ENCODE results near the gene SERPINI2. TPM values are rescaled to one million over a fixed set of nuclear protein-coding genes. Genes with fewer than 3 reads are reported as not detected.
A peak's percentile ranks its signal among the peaks of the same experiment; 100 is the strongest.

The SERPINI2 gene
- total and polyA plus RNA-seq, 2 of the 8 experiments (the other 6 are each of a cell fraction or from before 2014, with no cell fraction given) = 0.26 TPM; not detected in 1

DNA sequence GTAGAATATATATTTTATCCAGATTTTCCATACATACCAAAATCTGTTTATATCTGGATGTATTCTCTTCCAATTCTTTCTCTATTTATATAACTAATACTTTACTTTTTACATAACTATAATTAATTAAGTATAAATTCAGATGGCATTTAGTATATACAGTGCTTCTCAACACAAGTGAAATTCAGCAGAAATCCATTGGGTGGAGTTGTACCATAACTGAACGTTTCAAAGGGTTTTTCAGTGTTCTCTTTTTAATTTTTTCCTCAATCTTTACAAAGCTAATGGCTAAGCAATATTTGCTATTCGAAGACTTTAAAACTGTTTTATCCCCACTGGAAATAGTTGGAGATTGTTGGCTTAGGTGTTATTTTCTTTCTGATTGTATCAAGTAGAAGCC lies 79.8 kb downstream of the SERPINI2 start:
- no peak overlapping the region for H3K4me3 ChIP-seq (ENCODE audit: extremely low read depth in 1 of 4, insufficient read depth in 2 of 4, low read depth in 3 of 4, low read length in 4 of 4)
- no peaks in the 10 kb centered on the region for H3K36me3 ChIP-seq (ENCODE audit: control insufficient read depth in 2 of 4, insufficient read depth in 4 of 4, low read length in 3 of 4)
- no peak overlapping the region for H3K4me2 ChIP-seq (ENCODE audit: insufficient read depth in 1 of 2, low read depth in 2 of 2, low read length in 2 of 2)
- FAIRE-seq = no peak
- no peak overlapping the region for H3K14ac ChIP-seq (ENCODE audit: insufficient read length)
- DNase-seq (ENCODE audit: low read depth in 1 of 2, low spot score in 2 of 2) = no peak
- no peaks in the 10 kb centered on the region for H3K9me3 ChIP-seq (ENCODE audit: insufficient read depth in 2 of 2, low read depth in 1 of 2, low read length in 1 of 2)
- no peak overlapping the region for H3K56ac ChIP-seq (replicated peaks; ENCODE audit: insufficient read length, low read depth, low read length)
- TF ChIP-seq RAD21 (IDR thresholded peaks at IDR 0.05 in 1 of 2, conservative IDR thresholded peaks at IDR 0.05 in 1 of 2; ENCODE audit: low read depth in 2 of 2, low read length in 2 of 2) (peak; percentile 27 to 45), JUND (IDR thresholded peaks at IDR 0.05; ENCODE audit: low read length) (no peak)
- no peak overlapping the region for H2AK5ac ChIP-seq (ENCODE audit: low read depth, low read length)
- H4K20me1 ChIP-seq (replicated peaks in 1 of 2; ENCODE audit: control insufficient read depth in 1 of 2, insufficient read depth in 2 of 2, low read length in 2 of 2) = no peaks in the 10 kb centered on the region
- no peak overlapping the region for H4K5ac ChIP-seq (ENCODE audit: insufficient read length, low read depth, low read length)
- no peak overlapping the region for H2BK20ac ChIP-seq (ENCODE audit: low read length)
- no peak overlapping the region for H2BK120ac ChIP-seq (replicated peaks; ENCODE audit: low read depth, low read length)
- no peaks in the 10 kb centered on the region for H3K79me2 ChIP-seq (ENCODE audit: control insufficient read depth in 1 of 2, insufficient read depth in 2 of 2, low read length in 2 of 2)
- no peaks in the 10 kb centered on the region for H3K23me2 ChIP-seq (ENCODE audit: low read depth, low read length)
- H2BK15ac ChIP-seq (ENCODE audit: low read length) = no peak overlapping the region
- H2AFZ ChIP-seq (ENCODE audit: low read length) = no peak overlapping the region
- no peak overlapping the region for H2BK5ac ChIP-seq (ENCODE audit: low read depth, low read length)
- no peak overlapping the region for H3K18ac ChIP-seq (ENCODE audit: extremely low read depth, low read length)
- H3K27me3 ChIP-seq (replicated peaks in 1 of 4; ENCODE audit: control insufficient read depth in 3 of 4, extremely low read depth in 1 of 4, insufficient read depth in 3 of 4, low read length in 3 of 4) = no peaks in the 10 kb centered on the region
- 82% methylated on average over 2 of the region's 2 CpGs; no CpG with 5 or more reads in 1 of the 2 experiments for WGBS, 2 experiments (ENCODE audit: extremely low coverage in 1 of 2, insufficient coverage in 1 of 2, insufficient read length in 1 of 2, insufficient replicate concordance in 2 of 2, low coverage in 1 of 2, low lambda C conversion rate in 2 of 2, missing lambda C conversion rate in 1 of 2)
- no peak overlapping the region for H3K9ac ChIP-seq (replicated peaks in 1 of 4; ENCODE audit: extremely low read depth in 1 of 4, low read depth in 3 of 4, low read length in 3 of 4)
- POLR2A ChIA-PET (ENCODE audit: partially characterized antibody) = no interaction called here
- H3K4me1 ChIP-seq (replicated peaks in 1 of 4; ENCODE audit: control insufficient read depth in 3 of 4, insufficient read depth in 4 of 4, low read length in 3 of 4) = peaks cover 1 to 5% (median 4%) of the 10 kb centered on the region in 4 experiments; a peak in 5 of 7 replicates
- H2BK12ac ChIP-seq (ENCODE audit: low read depth, low read length) = no peak overlapping the region
- CTCF ChIA-PET (ENCODE audit: partially characterized antibody) = interaction anchor here (0.7 to 2.7 kb wide), 2 partner anchors 14 to 32 kb away, joined by 3 to 15 read pairs; partner anchors contain the start of gene ZBBX
- no peak overlapping the region for H4K8ac ChIP-seq (ENCODE audit: extremely low read depth, insufficient read depth, low read length)
- no peak overlapping the region for H3K27ac ChIP-seq (ENCODE audit: low read depth, low read length)
- H4K91ac ChIP-seq (replicated peaks; ENCODE audit: insufficient read length, low read length) = no peak overlapping the region
- no peak overlapping the region for H3K23ac ChIP-seq (ENCODE audit: insufficient read length)
- no peaks in the 10 kb centered on the region for H3K79me1 ChIP-seq (ENCODE audit: low read depth, low read length)
- H3K4ac ChIP-seq (replicated peaks; ENCODE audit: insufficient read length, low read depth, low read length) = no peak overlapping the region

Other genes with a start within 250 kb of the SERPINI2 start
- gene ZBBX, start 93.7 kb downstream of the SERPINI2 start, total RNA-seq (2021; fragmentation: NEBNext Ultra II Directional; extraction: Animal tissue kit (Norgen Biotek cat#: 25700)) = 0.84 and 1.0 TPM in 2 replicates
- gene ZBBX, start 93.7 kb downstream of the SERPINI2 start, polyA plus RNA-seq (2011; rRNA removed) = 0.06 and 0.17 TPM in 2 replicates
- gene WDR49, start 179.9 kb upstream of the SERPINI2 start, total RNA-seq (2021; fragmentation: NEBNext Ultra II Directional; extraction: Animal tissue kit (Norgen Biotek cat#: 25700)) = 1.7 and 3.2 TPM in 2 replicates
- 0.25 and 0.50 TPM in 2 replicates for gene WDR49, start 179.9 kb upstream of the SERPINI2 start, polyA plus RNA-seq (2011; rRNA removed)

All from H1 (cell line).